ENCODE data around the gene SF3B3. TPM values are rescaled to one million over a fixed set of nuclear protein-coding genes. Genes with fewer than 3 reads are reported as not detected.

The SF3B3 gene
- total RNA-seq, 1 donor from 2014 or later: 221 TPM

Other genes with a start within 250 kb of the SF3B3 start
- 53.4 TPM for gene AARS1, start 234.3 kb upstream of the SF3B3 start, total RNA-seq
- gene DDX19B, start 224.6 kb upstream of the SF3B3 start, total RNA-seq: 16.7 TPM
- 19.2 TPM for gene DDX19A, start 176.9 kb upstream of the SF3B3 start, total RNA-seq
- 1.7 TPM for gene ST3GAL2, start 84.7 kb upstream of the SF3B3 start, total RNA-seq
- gene FCSK, start 69.2 kb upstream of the SF3B3 start, total RNA-seq: 10.0 TPM
- gene COG4, start 262 bp upstream of the SF3B3 start, total RNA-seq: 53.2 TPM
- gene IL34, start 122.7 kb downstream of the SF3B3 start, total RNA-seq: 7.9 TPM
- gene MTSS2, start 162.2 kb downstream of the SF3B3 start, total RNA-seq: 32.8 TPM